ENCODE measurements around the gene ADSS2.

The ADSS2 gene

GRCh38 chr1:244442850-244443249 lies 8.9 kb downstream of the ADSS2 start:
- Histone ChIP-seq H3K4me3 (ENCODE audit: low read depth, low read length) (no peak overlapping the region), H3K9me3 (ENCODE audit: severe bottlenecking) (no peaks in the 10 kb centered on the region), H3K27me3 (ENCODE audit: insufficient read depth, low read depth, severe bottlenecking) (no peaks in the 10 kb centered on the region), H3K36me3 (no peaks in the 10 kb centered on the region; the same call in 1 of the 2 replicates), H3K27ac (no peak overlapping the region)
- no peak for DNase-seq
- no peak for TF ChIP-seq CTCF (IDR thresholded peaks at IDR 0.05; ENCODE audit: low read depth, low read length)

- Histone ChIP-seq H3K4me3 (ENCODE audit: low read depth, low read length) (no peak overlapping the region), H3K9me3 (ENCODE audit: severe bottlenecking) (no peaks in the 10 kb centered on the region), H3K27me3 (ENCODE audit: insufficient read depth, low read depth, severe bottlenecking) (no peaks in the 10 kb centered on the region), H3K36me3 (peaks cover 5% of the 10 kb centered on the region), H3K27ac (no peak overlapping the region)
- TF ChIP-seq CTCF (IDR thresholded peaks at IDR 0.05; ENCODE audit: low read depth, low read length), result no peak
- no peak for DNase-seq
These were observed 12.2 kb downstream of the ADSS2 start for GRCh38 chr1:244439391-244440032.

GRCh38 chr1:244437086-244437468 lies 14.6 kb downstream of the ADSS2 start:
- H3K4me3 ChIP-seq (ENCODE audit: low read depth, low read length), result no peak overlapping the region
- no peak overlapping the region for H3K27ac ChIP-seq
- no peak for TF ChIP-seq CTCF (IDR thresholded peaks at IDR 0.05; ENCODE audit: low read depth, low read length)
- H3K9me3 ChIP-seq (ENCODE audit: severe bottlenecking), result no peaks in the 10 kb centered on the region
- peaks cover 14% of the 10 kb centered on the region for H3K36me3 ChIP-seq
- H3K27me3 ChIP-seq (ENCODE audit: insufficient read depth, low read depth, severe bottlenecking), result no peaks in the 10 kb centered on the region
- no peak for DNase-seq

- no peaks in the 10 kb centered on the region for H3K27me3 ChIP-seq (ENCODE audit: insufficient read depth, low read depth, severe bottlenecking)
- H3K27ac ChIP-seq, result no peak overlapping the region
- DNase-seq, result no peak
- no peak for TF ChIP-seq CTCF (IDR thresholded peaks at IDR 0.05; ENCODE audit: low read depth, low read length)
- no peaks in the 10 kb centered on the region for H3K9me3 ChIP-seq (ENCODE audit: severe bottlenecking)
- H3K4me3 ChIP-seq (ENCODE audit: low read depth, low read length), result no peak overlapping the region
- peaks cover 14% of the 10 kb centered on the region for H3K36me3 ChIP-seq
These were observed 15.2 kb downstream of the ADSS2 start for GRCh38 chr1:244436336-244437085.

GRCh38 chr1:244435562-244436205 lies 16.0 kb downstream of the ADSS2 start:
- Histone ChIP-seq H3K9me3 (ENCODE audit: severe bottlenecking) (no peaks in the 10 kb centered on the region), H3K36me3 (peaks cover 19% of the 10 kb centered on the region), H3K27ac (no peak overlapping the region), H3K27me3 (ENCODE audit: insufficient read depth, low read depth, severe bottlenecking) (no peaks in the 10 kb centered on the region), H3K4me3 (ENCODE audit: low read depth, low read length) (no peak overlapping the region)
- no peak for DNase-seq
- TF ChIP-seq CTCF (IDR thresholded peaks at IDR 0.05; ENCODE audit: low read depth, low read length), result no peak
